Vagina (tissue), 2 donors: ENCODE measurements around the gene PPIF.

Source experiments
- POLR2A ChIP-seq, 2 donors: fragments of 450-650 bp; IDR thresholded peaks; one replicate each; pipeline ENCODE4 v1.6.1; 2017; ENCODE audit warnings: antibody characterized with exemption in 2 of 2, mild to moderate bottlenecking in 2 of 2, moderate library complexity in 2 of 2
- POLR2AphosphoS5 ChIP-seq, 2 donors: sonication (generic); formaldehyde crosslinking; IDR thresholded peaks; one replicate each; pipeline ENCODE4 v1.9.0; 2017; ENCODE audit warnings: antibody characterized with exemption in 2 of 2, mild to moderate bottlenecking in 2 of 2, low read depth in 1 of 2; ENCODE audit not compliant: insufficient read depth in 1 of 2
- TF ChIP-seq, protein P1 (sequence below), 3 experiments: fragments of 450-650 bp in 2 of 3; fragments of 200-600 bp in 1 of 3; sonication (generic) in 1 of 3; IDR thresholded peaks; one replicate each; pipeline ENCODE4 v1.5.1; 2017 to 2019; ENCODE audit warnings: antibody characterized with exemption in 3 of 3, mild to moderate bottlenecking in 2 of 3, moderate library complexity in 2 of 3

DNA sequence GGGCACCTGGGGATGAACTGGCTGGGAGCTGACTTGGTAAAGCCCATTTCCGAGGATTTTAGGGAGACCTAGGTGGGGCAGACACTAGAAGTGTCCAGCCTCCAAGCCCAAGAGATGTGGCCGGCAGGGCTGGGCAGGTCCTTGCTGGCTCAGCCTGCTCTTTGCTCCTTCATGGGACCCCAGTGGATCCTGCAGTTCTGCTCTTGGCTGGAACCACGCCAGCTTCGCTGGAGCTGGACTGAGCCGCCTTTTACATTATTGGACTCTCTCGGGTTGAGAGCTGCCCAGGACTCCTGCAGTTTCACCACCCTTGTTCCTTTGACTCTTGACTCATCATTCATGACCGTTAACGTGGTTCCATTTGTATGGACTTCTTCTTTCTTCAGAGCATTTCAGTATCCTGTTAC is 5.7 kb downstream of the PPIF start:
- TF ChIP-seq, protein P1, sequence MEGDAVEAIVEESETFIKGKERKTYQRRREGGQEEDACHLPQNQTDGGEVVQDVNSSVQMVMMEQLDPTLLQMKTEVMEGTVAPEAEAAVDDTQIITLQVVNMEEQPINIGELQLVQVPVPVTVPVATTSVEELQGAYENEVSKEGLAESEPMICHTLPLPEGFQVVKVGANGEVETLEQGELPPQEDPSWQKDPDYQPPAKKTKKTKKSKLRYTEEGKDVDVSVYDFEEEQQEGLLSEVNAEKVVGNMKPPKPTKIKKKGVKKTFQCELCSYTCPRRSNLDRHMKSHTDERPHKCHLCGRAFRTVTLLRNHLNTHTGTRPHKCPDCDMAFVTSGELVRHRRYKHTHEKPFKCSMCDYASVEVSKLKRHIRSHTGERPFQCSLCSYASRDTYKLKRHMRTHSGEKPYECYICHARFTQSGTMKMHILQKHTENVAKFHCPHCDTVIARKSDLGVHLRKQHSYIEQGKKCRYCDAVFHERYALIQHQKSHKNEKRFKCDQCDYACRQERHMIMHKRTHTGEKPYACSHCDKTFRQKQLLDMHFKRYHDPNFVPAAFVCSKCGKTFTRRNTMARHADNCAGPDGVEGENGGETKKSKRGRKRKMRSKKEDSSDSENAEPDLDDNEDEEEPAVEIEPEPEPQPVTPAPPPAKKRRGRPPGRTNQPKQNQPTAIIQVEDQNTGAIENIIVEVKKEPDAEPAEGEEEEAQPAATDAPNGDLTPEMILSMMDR (IDR thresholded peaks at IDR 0.05) = no peak
- no peak for TF ChIP-seq POLR2A (IDR thresholded peaks at IDR 0.05)
- no peak for TF ChIP-seq POLR2AphosphoS5 (IDR thresholded peaks at IDR 0.05; ENCODE audit: insufficient read depth in 1 of 2, low read depth in 1 of 2)
